ENCODE data around the gene WHRN.

The WHRN gene

DNA sequence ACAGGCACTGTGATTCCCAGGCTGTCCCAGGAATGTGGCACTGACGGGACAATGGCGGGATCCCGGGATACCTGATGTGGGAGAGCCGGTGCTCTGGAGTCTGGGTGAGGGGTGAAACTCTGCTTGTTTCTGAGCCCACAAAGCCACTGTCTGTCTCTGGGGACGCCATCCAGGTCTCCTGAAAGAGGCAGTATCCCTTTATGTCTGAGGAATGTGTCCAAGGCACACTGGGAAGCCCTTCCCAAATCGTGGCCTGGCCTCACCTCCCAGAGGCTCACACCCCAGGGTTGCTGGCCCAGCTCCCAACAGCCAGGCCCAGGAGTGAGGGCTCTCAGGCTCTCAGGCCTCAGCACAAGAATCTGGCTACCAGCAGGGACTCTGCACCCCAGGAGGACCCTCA, 148.5 kb downstream of the WHRN start:
- FAIRE-seq = no peak

DNA sequence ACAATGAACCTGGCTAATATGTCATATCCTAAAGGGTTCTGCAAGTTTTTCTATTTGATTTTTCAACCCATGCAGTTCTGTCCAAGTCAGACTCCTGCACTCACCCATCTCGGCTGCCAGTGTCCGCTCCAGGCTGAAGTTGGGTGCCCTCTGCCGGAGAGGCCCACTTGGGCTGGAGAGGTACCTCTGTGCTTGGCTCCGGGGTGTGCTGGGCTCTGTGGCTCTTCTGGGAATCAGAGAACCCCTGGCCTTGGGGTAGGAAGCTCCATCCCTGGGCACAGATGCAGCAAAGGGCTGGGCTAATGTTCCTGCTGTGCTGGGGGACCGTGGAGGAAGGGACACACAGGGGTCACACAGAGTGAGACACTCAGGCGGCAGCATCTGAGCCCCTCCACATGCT, 149.5 kb downstream of the WHRN start:
- no peak for FAIRE-seq
